HG02763 (cell line): ENCODE results near the gene NFATC1.

Source experiments
- ATAC-seq: cut with Tn5 transposase; IDR thresholded peaks from one replicate; pipeline ENCODE4 v1.9.1; 2021; ENCODE audit warnings: mild to moderate bottlenecking, moderate library complexity; ENCODE audit not compliant: unreplicated experiment

NFATC1 gene

GRCh38 chr18:79420033-79420745 lies 24.5 kb downstream of the NFATC1 start:
- no peak for ATAC-seq

DNA sequence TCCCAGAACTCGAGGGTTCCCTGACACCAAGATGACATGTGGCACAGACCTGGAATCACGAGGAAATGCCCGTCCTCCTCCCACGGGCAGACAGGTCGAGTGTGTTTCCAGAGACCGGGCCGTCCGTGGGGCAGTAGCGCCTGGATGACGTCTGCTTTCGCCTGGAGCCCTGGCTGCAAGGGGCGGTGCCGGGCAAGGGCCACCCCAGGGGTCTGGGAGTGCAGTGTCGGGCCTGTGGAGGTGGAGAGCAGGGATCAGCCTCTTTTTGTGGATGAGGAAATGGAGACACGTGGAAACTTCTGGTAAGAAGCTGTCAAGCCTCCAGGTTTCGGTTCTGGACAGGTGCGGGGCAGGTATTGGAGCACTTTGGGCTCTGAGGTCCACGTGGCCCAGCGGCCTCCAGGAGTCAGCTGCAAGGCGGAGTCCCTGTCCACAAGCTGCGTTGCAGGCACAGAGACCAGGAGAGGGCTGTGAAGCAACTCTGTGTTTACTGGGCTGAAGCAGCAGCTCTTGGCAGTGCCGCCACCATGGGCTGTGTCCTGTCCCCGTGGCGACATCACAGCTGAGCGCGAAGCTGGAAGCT lies 25.6 kb downstream of the NFATC1 start:
- ATAC-seq: no peak

GRCh38 chr18:79422022-79422782 lies 26.5 kb downstream of the NFATC1 start:
- no peak for ATAC-seq

DNA sequence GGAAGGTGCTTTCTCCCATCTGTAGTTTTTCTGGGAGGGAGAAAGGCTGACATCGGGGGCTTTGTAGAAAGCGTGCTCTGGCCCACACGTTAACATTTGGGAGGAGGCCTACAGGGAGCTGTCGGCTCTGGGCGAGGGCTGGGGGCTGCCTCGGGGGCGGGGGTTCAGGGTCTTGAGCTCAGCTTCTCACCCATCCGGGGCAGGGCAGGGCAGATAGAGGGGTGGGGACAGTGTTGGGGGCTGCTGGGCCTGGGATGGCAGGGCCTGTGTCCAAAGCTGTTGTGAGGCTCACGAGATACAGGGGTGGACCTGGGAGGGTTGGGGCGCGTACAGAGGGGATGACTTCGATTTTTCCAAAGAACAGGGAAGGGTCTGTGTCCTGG lies 27.0 kb downstream of the NFATC1 start:
- no peak for ATAC-seq

- no peak for ATAC-seq
These were observed 27.7 kb downstream of the NFATC1 start for GRCh38 chr18:79423211-79424007.

DNA sequence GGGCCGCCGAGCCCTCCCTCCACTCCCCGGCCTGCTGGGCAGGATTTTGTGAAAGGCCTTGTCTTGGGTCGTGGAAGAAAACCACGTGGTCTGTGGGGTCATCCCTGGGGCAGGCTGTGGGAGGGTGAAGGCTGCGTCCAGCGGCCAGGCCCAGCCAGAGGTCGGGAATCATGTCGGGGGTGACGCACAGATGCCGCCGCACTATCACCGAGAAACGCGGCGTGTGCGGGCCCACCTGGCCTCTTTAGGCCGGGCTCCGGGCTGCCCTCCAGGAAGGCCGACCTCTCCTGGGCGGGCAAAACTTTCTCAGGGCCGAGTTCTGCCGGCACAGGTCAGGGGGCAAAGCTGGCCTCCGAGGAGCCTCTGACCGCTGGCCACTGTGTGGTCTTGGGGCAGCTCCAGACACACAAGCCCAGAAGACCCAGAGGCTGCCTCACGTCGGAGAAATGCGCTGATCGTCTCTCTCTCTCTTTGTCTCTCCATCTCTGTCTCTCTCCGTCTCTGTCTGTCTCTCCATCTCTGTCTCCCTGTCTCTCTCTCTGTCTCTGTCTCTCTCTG lies 28.4 kb downstream of the NFATC1 start:
- no peak for ATAC-seq

DNA sequence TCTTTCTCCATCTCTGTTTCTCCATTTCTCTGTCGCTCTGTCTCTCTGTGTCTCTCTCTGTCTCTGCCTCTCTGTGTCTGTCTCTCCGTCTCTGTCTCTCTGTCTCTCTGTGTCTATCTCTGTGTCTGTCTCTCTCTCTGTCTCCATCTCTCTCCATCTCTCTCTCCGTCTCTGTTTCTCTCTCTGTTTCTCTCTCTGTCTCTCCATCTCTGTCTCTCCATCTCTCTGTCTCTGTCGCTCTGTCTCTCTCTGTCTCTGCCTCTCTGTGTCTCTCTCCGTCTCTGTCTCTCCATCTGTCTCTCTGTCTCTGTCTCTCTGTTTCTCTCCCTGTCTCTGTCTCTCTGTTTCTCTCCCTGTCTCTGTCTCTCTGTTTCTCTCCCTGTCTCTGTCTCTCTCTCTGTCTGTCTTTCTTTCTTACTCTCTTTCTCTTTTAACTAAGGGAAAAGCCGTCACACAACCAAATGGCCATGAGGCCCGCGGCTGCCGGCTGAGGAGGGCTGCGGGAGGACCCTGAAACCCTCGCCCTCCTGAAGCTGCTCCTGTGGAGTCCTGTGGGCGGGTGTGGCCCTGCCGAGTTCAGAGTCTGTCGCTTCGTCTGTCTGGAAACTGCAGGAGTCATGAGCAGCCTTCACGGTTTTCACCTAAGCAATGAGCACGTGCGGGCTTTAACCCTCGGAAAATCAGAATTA lies 29.3 kb downstream of the NFATC1 start:
- no peak for ATAC-seq

GRCh38 chr18:79425569-79425886 lies 29.8 kb downstream of the NFATC1 start:
- no peak for ATAC-seq

- no peak for ATAC-seq
These were observed 30.9 kb downstream of the NFATC1 start for GRCh38 chr18:79426376-79427300.

GRCh38 chr18:79427368-79428225 lies 31.9 kb downstream of the NFATC1 start:
- no peak for ATAC-seq

- ATAC-seq: no peak
These were observed 32.6 kb downstream of the NFATC1 start for GRCh38 chr18:79428287-79428686.

DNA sequence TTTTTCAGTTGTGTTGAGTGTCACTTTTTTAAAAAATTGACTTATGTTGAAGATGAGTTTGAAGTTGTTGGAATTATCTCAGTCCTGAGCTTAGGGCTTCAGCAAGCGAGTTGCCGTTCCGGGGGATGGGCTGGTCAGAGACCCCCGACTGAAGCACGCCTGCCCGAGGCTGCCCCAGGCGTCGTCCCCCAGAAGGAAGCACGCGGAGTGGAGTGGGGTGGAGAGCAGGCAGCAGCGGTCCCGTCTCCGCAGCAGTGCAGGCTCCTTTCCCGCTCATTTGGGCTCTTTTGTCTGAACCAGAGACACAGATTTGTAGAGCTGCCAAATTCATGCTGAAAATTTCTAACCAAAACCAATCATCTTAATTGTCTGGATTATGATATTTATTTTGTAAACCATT lies 33.7 kb downstream of the NFATC1 start:
- no peak for ATAC-seq

GRCh38 chr18:79429785-79430281 lies 34.1 kb downstream of the NFATC1 start:
- ATAC-seq: no peak

- ATAC-seq: no peak
These were observed 36.8 kb downstream of the NFATC1 start for GRCh38 chr18:79432376-79433120.

DNA sequence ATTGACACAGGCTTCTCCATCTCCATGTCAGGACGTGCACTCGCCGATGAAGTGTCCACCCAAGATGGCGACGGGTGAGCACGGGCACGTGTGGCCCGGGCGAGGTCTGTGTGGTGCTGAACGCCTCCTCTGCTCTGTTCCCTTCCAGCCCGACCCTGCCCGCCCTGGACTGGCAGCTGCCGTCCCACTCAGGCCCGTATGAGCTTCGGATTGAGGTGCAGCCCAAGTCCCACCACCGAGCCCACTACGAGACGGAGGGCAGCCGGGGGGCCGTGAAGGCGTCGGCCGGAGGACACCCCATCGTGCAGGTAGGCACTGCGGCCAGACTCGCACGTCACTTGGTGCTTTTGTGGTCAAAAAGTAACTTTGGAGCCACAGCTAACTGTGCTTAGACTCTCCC lies 37.7 kb downstream of the NFATC1 start:
- ATAC-seq: no peak

DNA sequence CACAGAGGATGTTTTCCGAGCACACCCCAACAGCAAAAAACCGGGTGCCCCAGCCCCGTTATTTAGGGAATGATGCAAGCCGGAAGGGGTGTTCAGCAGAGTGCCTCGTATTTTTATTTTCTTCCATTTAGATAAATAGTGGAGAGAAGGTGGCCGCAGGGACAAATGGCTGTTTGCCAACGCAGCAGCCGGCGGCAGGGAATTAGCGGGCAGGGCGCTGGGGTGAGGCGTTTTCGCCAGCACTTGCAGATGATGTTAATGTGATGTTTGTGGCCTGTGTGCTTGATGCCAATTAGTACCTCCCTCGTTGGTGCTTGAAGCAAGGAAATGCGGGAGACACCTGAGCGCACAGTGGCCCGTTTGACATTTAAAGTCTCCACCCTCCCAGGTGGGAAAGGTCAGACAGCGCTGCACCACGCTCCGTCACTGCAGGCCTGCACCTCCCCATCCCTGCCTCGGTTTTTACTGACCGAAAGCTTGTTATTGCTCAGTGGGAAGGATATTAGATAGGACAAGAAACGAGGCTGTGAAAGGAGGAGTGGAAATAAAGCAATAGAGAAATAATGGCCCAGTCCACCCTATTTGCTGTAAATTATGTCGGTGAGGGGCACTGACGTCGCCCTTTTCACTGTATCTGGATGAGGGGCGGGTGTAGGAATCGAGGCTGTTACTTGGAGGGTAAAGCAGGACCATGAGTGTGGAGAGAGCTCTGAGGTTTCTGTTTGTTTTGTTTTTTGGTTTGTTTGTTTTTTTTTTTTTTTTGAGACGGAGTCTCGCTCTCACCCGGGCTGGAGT lies 39.1 kb downstream of the NFATC1 start:
- ATAC-seq: no peak
